ENCODE measurements around the gene SMU1. TPM values are rescaled to one million over a fixed set of nuclear protein-coding genes. Genes with fewer than 3 reads are reported as not detected.

SMU1 gene
- total RNA-seq, 4 donors from 2014 or later = 19.8 to 24.2 (median 22.1) TPM

- Histone ChIP-seq H3K27me3 (no peaks in the 10 kb centered on the region), H3K4me1 (peaks cover 20 to 31% of the 10 kb centered on the region in 2 donors), H3K27ac (peak overlapping the region in 1 of 3 donors; percentile 100), H3K9me3 (no peaks in the 10 kb centered on the region), H3K4me3 (replicated peaks in 1 of 3) (peak overlapping the region in 1 of 3 donors; percentile 99), H3K36me3 (peaks cover 0 to 11% of the 10 kb centered on the region in 2 donors)
- 96 to 97% methylated on average over 4 of the region's 4 CpGs for WGBS, 2 donors
- TF ChIP-seq POLR2A (IDR thresholded peaks at IDR 0.05) (no peak), CTCF (IDR thresholded peaks at IDR 0.05) (no peak)
- intact Hi-C loops (cut with DNase I) = no loop called here
- no peak for DNase-seq
Measured at GRCh38 chr9:33023661-33024060, 52.8 kb downstream of the SMU1 start.

- H3K4me3 ChIP-seq (replicated peaks in 1 of 3) = no peak overlapping the region
- TF ChIP-seq POLR2A (IDR thresholded peaks at IDR 0.05) = no peak
- TF ChIP-seq CTCF (IDR thresholded peaks at IDR 0.05) = no peak
- no peaks in the 10 kb centered on the region for H3K27me3 ChIP-seq
- intact Hi-C loops (cut with DNase I) = no loop called here
- peaks cover 0 to 4% of the 10 kb centered on the region in 2 donors for H3K36me3 ChIP-seq
- no peak for DNase-seq
- no peaks in the 10 kb centered on the region for H3K9me3 ChIP-seq
- 92% methylated on average over 7 of the region's 7 CpGs for WGBS, 2 donors
- no peak overlapping the region for H3K27ac ChIP-seq
- H3K4me1 ChIP-seq = peaks cover 20 to 24% of the 10 kb centered on the region in 2 donors
Measured at GRCh38 chr9:33022755-33023154, 53.7 kb downstream of the SMU1 start.

GRCh38 chr9:33022303-33022702 lies 54.2 kb downstream of the SMU1 start:
- DNase-seq = no peak
- H3K4me3 ChIP-seq (replicated peaks in 1 of 3) = no peak overlapping the region
- no peak for TF ChIP-seq CTCF (IDR thresholded peaks at IDR 0.05)
- no peak for TF ChIP-seq POLR2A (IDR thresholded peaks at IDR 0.05)
- peaks cover 19 to 20% of the 10 kb centered on the region in 2 donors for H3K4me1 ChIP-seq
- no peak overlapping the region for H3K27ac ChIP-seq
- intact Hi-C loops (cut with DNase I) = no loop called here
- WGBS, 2 donors = 92 to 93% methylated on average over 3 of the region's 3 CpGs
- H3K27me3 ChIP-seq = no peaks in the 10 kb centered on the region
- no peaks in the 10 kb centered on the region for H3K9me3 ChIP-seq
- H3K36me3 ChIP-seq = no peaks in the 10 kb centered on the region

- intact Hi-C loops (cut with DNase I) = no loop called here
- Histone ChIP-seq H3K27ac (no peak overlapping the region), H3K4me1 (peaks cover 9 to 12% of the 10 kb centered on the region in 2 donors), H3K4me3 (replicated peaks in 1 of 3) (no peak overlapping the region), H3K9me3 (no peaks in the 10 kb centered on the region), H3K36me3 (no peaks in the 10 kb centered on the region), H3K27me3 (no peaks in the 10 kb centered on the region)
- no peak for DNase-seq
- 91 to 93% methylated on average over 21 to 25 of the region's 25 CpGs for WGBS, 2 donors
- TF ChIP-seq CTCF (IDR thresholded peaks at IDR 0.05) (no peak), POLR2A (IDR thresholded peaks at IDR 0.05) (no peak)
Measured at GRCh38 chr9:33019797-33020196, 56.7 kb downstream of the SMU1 start.

GRCh38 chr9:33017283-33018041 lies 59.0 kb downstream of the SMU1 start:
- 90 to 92% methylated on average over 6 of the region's 6 CpGs for WGBS, 2 donors
- no peak overlapping the region for H3K4me3 ChIP-seq (replicated peaks in 1 of 3)
- TF ChIP-seq POLR2A (IDR thresholded peaks at IDR 0.05) (no peak), CTCF (IDR thresholded peaks at IDR 0.05) (no peak)
- intact Hi-C loops (cut with DNase I) = no loop called here
- H3K27me3 ChIP-seq = no peaks in the 10 kb centered on the region
- no peaks in the 10 kb centered on the region for H3K36me3 ChIP-seq
- DNase-seq = no peak
- no peaks in the 10 kb centered on the region for H3K4me1 ChIP-seq
- H3K9me3 ChIP-seq = no peaks in the 10 kb centered on the region
- H3K27ac ChIP-seq = no peak overlapping the region
